GM12878 (cell line): ENCODE results near the gene AKR1A1. TPM values are rescaled to one million over a fixed set of nuclear protein-coding genes. Genes with fewer than 3 reads are reported as not detected.

Experiments used
- ATAC-seq: fragments of 200-7000 bp; cut with Tn5 transposase; 3 replicates; pipeline ENCODE4 v1.9.1; 2020; ENCODE audit warnings: mild to moderate bottlenecking, moderate library complexity
- BruUV-seq: library from RNA; stranded (reverse); fragments of 400-500 nt; replicated peaks from 2 replicates; lab custom pipeline; 2021; lab: Mats Ljungman, UMichigan
- CTCF ChIA-PET: fragments of 300-600 bp; sonication (Branson Sonifier 250); formaldehyde crosslinking; extraction: SDS; loops from one replicate; lab custom pipeline; 2021; ENCODE audit warnings: inconsistent platforms; lab: Yijun Ruan, JAX
- POLR2A ChIA-PET: fragments of 350-600 bp; formaldehyde crosslinking; extraction: SDS; loops from one replicate; lab custom pipeline; 2021; ENCODE audit warnings: inconsistent platforms; lab: Charles Lee
- RAD21 ChIA-PET: fragments of 300-600 bp; sonication (Branson Sonifier 250); formaldehyde crosslinking; loops from one replicate; lab custom pipeline; 2023; ENCODE audit warnings: antibody characterized with exemption; ENCODE audit not compliant: unreplicated experiment; lab: Charles Lee
- SMC1A ChIA-PET: fragments of 300-600 bp; sonication (Branson Sonifier 250); formaldehyde crosslinking; loops from one replicate; lab custom pipeline; 2023; ENCODE audit not compliant: unreplicated experiment, uncharacterized antibody; lab: Charles Lee
- DNase-seq: peaks from one replicate; pipeline ENCODE4 v3.0.0-alpha.2; 2011; ENCODE audit warnings: low read depth, low spot score
- FAIRE-seq: peaks from 3 replicates; lab custom pipeline; 2011; peaks lifted over from hg19 to GRCh38; lab: Jason Lieb, UNC
- H2AFZ ChIP-seq: 2 replicates; pipeline ENCODE4 v1.6.0; 2011; ENCODE audit warnings: low read depth, low read length, control low read depth; ENCODE audit not compliant: control insufficient read depth
- H3K27ac ChIP-seq: 2 replicates; pipeline ENCODE4 v1.5.1; 2011; ENCODE audit warnings: control low read depth; ENCODE audit not compliant: control insufficient read depth, insufficient read depth
- H3K27me3 ChIP-seq, 2 experiments: replicated peaks in 1 of 2; 2 replicates each; pipeline versions ENCODE4 v1.6.0 to v1.6.1; 2011; ENCODE audit warnings: low read length in 1 of 2; ENCODE audit not compliant: control insufficient read depth in 2 of 2, insufficient read depth in 2 of 2
- H3K36me3 ChIP-seq, 2 experiments: 2 replicates each; pipeline ENCODE4 v1.5.1; 2011; ENCODE audit warnings: low read length in 1 of 2; ENCODE audit not compliant: control insufficient read depth in 2 of 2, insufficient read depth in 2 of 2
- H3K4me1 ChIP-seq: 2 replicates; pipeline ENCODE4 v1.6.1; 2011; ENCODE audit warnings: mild to moderate bottlenecking, low read length, moderate library complexity, mixed read lengths; ENCODE audit not compliant: control insufficient read depth, insufficient read depth
- H3K4me2 ChIP-seq: 2 replicates; pipeline ENCODE4 v1.6.0; 2011; ENCODE audit warnings: control low read depth; ENCODE audit not compliant: control insufficient read depth, insufficient read depth
- H3K4me3 ChIP-seq: fragments of 200-600 bp; sonication (generic); 2 replicates; pipeline ENCODE4 v1.5.1; 2016
- H3K79me2 ChIP-seq: 2 replicates; pipeline ENCODE4 v1.6.0; 2011; ENCODE audit warnings: low read length; ENCODE audit not compliant: control insufficient read depth, insufficient read depth
- H3K9ac ChIP-seq: 2 replicates; pipeline ENCODE4 v1.8.0; 2011; ENCODE audit warnings: low read length, control low read depth, mixed read lengths; ENCODE audit not compliant: control insufficient read depth, insufficient read depth
- H3K9me3 ChIP-seq: replicated peaks from 3 replicates; pipeline ENCODE4 v1.5.1; 2011; ENCODE audit warnings: mild to moderate bottlenecking, low read length; ENCODE audit not compliant: control insufficient read depth, insufficient read depth
- H4K20me1 ChIP-seq: 2 replicates; pipeline ENCODE4 v1.6.0; 2011; ENCODE audit not compliant: control insufficient read depth, insufficient read depth
- ATF3 ChIP-seq: IDR thresholded peaks from 2 replicates; pipeline ENCODE4 v1.6.1; 2011; ENCODE audit warnings: low read depth, mild to moderate bottlenecking, low read length, moderate library complexity, borderline replicate concordance; ENCODE audit errors: extremely low read depth
- ATF7 ChIP-seq: fragments of 450-650 bp; IDR thresholded peaks from 2 replicates; pipeline ENCODE4 v1.6.1; 2016; ENCODE audit warnings: low read depth, mild to moderate bottlenecking
- BRCA1 ChIP-seq: IDR thresholded peaks from 2 replicates; pipeline ENCODE4 v1.6.1; 2011; ENCODE audit warnings: low read depth, low read length, improper control_type of control experiment
- CHD2 ChIP-seq: IDR thresholded peaks from 2 replicates; pipeline ENCODE4 v1.6.1; 2011; ENCODE audit warnings: low read depth, low read length, improper control_type of control experiment, borderline replicate concordance
- EZH2 ChIP-seq: IDR thresholded peaks from 2 replicates; pipeline ENCODE4 v1.6.1; 2012; ENCODE audit warnings: low read depth, mild to moderate bottlenecking, control low read depth, inconsistent platforms, low read length, borderline replicate concordance; ENCODE audit not compliant: control insufficient read depth
- HDAC6 ChIP-seq: fragments of 200-600 bp; sonication (generic); IDR thresholded peaks from one replicate; pipeline ENCODE4 v1.8.0; 2017; ENCODE audit warnings: antibody characterized with exemption; ENCODE audit not compliant: unreplicated experiment
- IRF4 ChIP-seq: IDR thresholded peaks from 2 replicates; pipeline ENCODE4 v1.6.1; 2011; ENCODE audit warnings: low read depth, low read length
- MTA2 ChIP-seq: fragments of 450-650 bp; IDR thresholded peaks from 2 replicates; pipeline ENCODE4 v1.6.1; 2016; ENCODE audit warnings: low read depth, mild to moderate bottlenecking, moderate library complexity
- NFIC ChIP-seq: IDR thresholded peaks from 2 replicates; pipeline ENCODE4 v1.6.1; 2012; ENCODE audit warnings: low read depth, mild to moderate bottlenecking, inconsistent platforms, low read length, moderate library complexity
- NR2F1 ChIP-seq: fragments of 450-650 bp; conservative IDR thresholded peaks from 2 replicates; pipeline ENCODE4 v1.6.1; 2017; ENCODE audit warnings: mild to moderate bottlenecking
- POLR2AphosphoS5 ChIP-seq: IDR thresholded peaks from 2 replicates; pipeline ENCODE4 v1.6.1; 2011; ENCODE audit warnings: mild to moderate bottlenecking, low read length, inconsistent platforms
- RB1 ChIP-seq: fragments of 450-650 bp; formaldehyde crosslinking; IDR thresholded peaks from 2 replicates; pipeline ENCODE4 v1.6.1; 2017; ENCODE audit warnings: mild to moderate bottlenecking, borderline replicate concordance
- SIX5 ChIP-seq: IDR thresholded peaks from 2 replicates; pipeline ENCODE4 v1.6.1; 2011; ENCODE audit warnings: mild to moderate bottlenecking, low read depth, low read length, moderate library complexity; ENCODE audit not compliant: severe bottlenecking
- SMAD1 ChIP-seq: fragments of 450-650 bp; IDR thresholded peaks from 2 replicates; pipeline ENCODE4 v1.6.1; 2018; ENCODE audit warnings: mild to moderate bottlenecking, low read depth; ENCODE audit not compliant: partially characterized antibody
- STAT3 ChIP-seq: IDR thresholded peaks from 2 replicates; pipeline ENCODE4 v1.6.1; 2011; ENCODE audit warnings: low read depth, low read length, improper control_type of control experiment
- TCF3 ChIP-seq: IDR thresholded peaks from 2 replicates; pipeline ENCODE4 v1.6.1; 2012; ENCODE audit warnings: low read depth, mild to moderate bottlenecking, low read length, borderline replicate concordance; ENCODE audit not compliant: insufficient read depth
- USF1 ChIP-seq: IDR thresholded peaks from 2 replicates; pipeline ENCODE4 v1.6.1; 2011; ENCODE audit warnings: borderline replicate concordance, low read depth, mild to moderate bottlenecking, moderate library complexity, mixed read lengths, low read length; ENCODE audit not compliant: insufficient read depth; ENCODE audit errors: extremely low read length
- ZBTB33 ChIP-seq: fragments of 450-650 bp; IDR thresholded peaks from 2 replicates; pipeline ENCODE4 v1.6.1; 2017; ENCODE audit warnings: mild to moderate bottlenecking
- ZNF274 ChIP-seq: IDR thresholded peaks from one replicate; pipeline ENCODE4 v1.8.0; 2011; ENCODE audit not compliant: insufficient read length, insufficient read depth
- ZNF384 ChIP-seq: IDR thresholded peaks from 2 replicates; pipeline ENCODE4 v1.6.1; 2012; ENCODE audit warnings: low read depth, mild to moderate bottlenecking, low read length, improper control_type of control experiment, borderline replicate concordance
- WGBS: methylation state at CpG from one replicate; pipeline ENCODE4 v1.1.6; 2016; ENCODE audit warnings: low lambda C conversion rate; ENCODE audit not compliant: insufficient replicate concordance, insufficient coverage; ENCODE audit errors: missing lambda C conversion rate; 5-methylcytosine and 5-hydroxymethylcytosine counted together
- in situ Hi-C: fragments of 300-500 bp; cut with MboI; formaldehyde crosslinking; loops from 9 replicates; pipeline ENCODE4 v1.14.3; 2018; ENCODE audit warnings: mixed read lengths
- intact Hi-C: fragments of 100-400 bp; cut with micrococcal nuclease; formaldehyde crosslinking; loops from one replicate; pipeline ENCODE4 v1.14.2; 2022; ENCODE audit not compliant: unreplicated experiment
- polyA plus RNA-seq, 11 experiments: library from polyadenylated mRNA; depleted of rRNA in 4 of 11; unstranded in 6 of 11; stranded (reverse) in 5 of 11; fragments of >200 nt; fragmentation: Nextera tagmentation in 4 of 11; fragmentation: Illumina TruSeq in 1 of 11; extraction: Ambion mirVana in 4 of 11; extraction: Trizol in 1 of 11; gene quantifications; 1 replicate in 1 of 11; 2 replicates in 10 of 11; pipeline versions ENCODE4 v1.2.1 to v1.2.3, GENCODE V29; 2011 to 2016; ENCODE audit warnings: inconsistent platforms in 2 of 11, missing spikeins in 2 of 11, low read depth in 1 of 11
- total RNA-seq, 4 experiments: library from RNA; depleted of rRNA in 3 of 4; stranded (reverse); fragments of >200 nt in 3 of 4; fragmentation: Illumina TruSeq in 1 of 4; extraction: Trizol in 1 of 4; gene quantifications; 2 replicates each; pipeline versions ENCODE4 v1.2.1 to v1.2.3, GENCODE V29; 2013 to 2021

AKR1A1 gene
- total and polyA plus RNA-seq, 10 of the 15 experiments (the other 5 are each of a cell fraction or from before 2014, with no cell fraction given) = 187 to 335 (median 241) TPM

- TF ChIP-seq EZH2 (no peak), STAT3 (no peak), NFIC (no peak), RB1 (no peak), NR2F1 (no peak), POLR2AphosphoS5 (no peak), ZNF384 (no peak)
Observed at GRCh38 chr1:45516036-45516435, 34.6 kb upstream of the AKR1A1 start (continued).

GRCh38 chr1:45516465-45516864 is 34.2 kb upstream of the AKR1A1 start:
- BruUV-seq = no TSS peak
- ChIA-PET CTCF (interaction anchor here (0.7 to 5.6 kb wide), 9 partner anchors 10 to 234 kb away, joined by 3 to 89 read pairs (median 4); partner anchors contain the start of gene IPP), RAD21 (interaction anchor here (0.6 to 4.6 kb wide), 5 partner anchors 9 to 52 kb away, joined by 3 to 37 read pairs (median 4); partner anchors contain the start of gene AKR1A1)

More at GRCh38 chr1:45516465-45516864, 34.2 kb upstream of the AKR1A1 start:
- intact Hi-C loops = loop anchor here (10.0 kb wide), 1 partner anchor 368 kb away; no protein-coding TSS in a partner anchor
- Histone ChIP-seq H3K9me3 (no peaks in the 10 kb centered on the region), H3K79me2 (peaks cover 47% of the 10 kb centered on the region), H3K27ac (no peak overlapping the region), H2AFZ (no peak overlapping the region), H3K4me1 (0 out of 2 replicates have a peak, but pooled peaks cover 6% of the 10 kb centered on the region), H3K9ac (no peak overlapping the region), H3K36me3 (peaks cover 11 to 32% of the 10 kb centered on the region in 2 experiments), H3K27me3 (no peaks in the 10 kb centered on the region), H3K4me3 (no peak overlapping the region), H3K4me2 (no peak overlapping the region), H4K20me1 (no peaks in the 10 kb centered on the region)
- ChIA-PET SMC1A (interaction anchor here (0.8 to 6.5 kb wide), 7 partner anchors 16 to 64 kb away, joined by 3 to 80 read pairs (median 24); partner anchors contain the start of genes AKR1A1, CCDC163 and MMACHC), POLR2A (interaction anchor here (0.7 to 9.5 kb wide), 7 partner anchors 15 to 193 kb away, joined by 3 to 105 read pairs (median 4); partner anchors contain the start of gene AKR1A1)
- in situ Hi-C loops = no loop called here
- no peak for FAIRE-seq
- no peak for DNase-seq
- no peak for TF ChIP-seq MTA2
- no peak for TF ChIP-seq USF1
- no peak for TF ChIP-seq CHD2
- TF ChIP-seq TCF3 = no peak
- TF ChIP-seq IRF4 = no peak
- no peak for TF ChIP-seq ATF3
- TF ChIP-seq ZNF274 = no peak
- no peak for TF ChIP-seq HDAC6
- no peak for TF ChIP-seq BRCA1
- no peak for TF ChIP-seq SIX5
- no peak for TF ChIP-seq ZBTB33
- TF ChIP-seq ATF7 = no peak
- no peak for TF ChIP-seq SMAD1
- WGBS = 77% methylated on average over 4 of the region's 4 CpGs
- ATAC-seq = no peak
